HepG2 (cell line): ENCODE results near the gene SNRNP48. TPM values are rescaled to one million over a fixed set of nuclear protein-coding genes. Genes with fewer than 3 reads are reported as not detected.

Experiments
- BCL6 ChIP-seq: IDR thresholded peaks from 2 replicates; pipeline ENCODE4 v1.6.1; 2016; ENCODE audit warnings: missing genetic modification reagents, missing compliant biosample characterization
- DNMT1 ChIP-seq: sonication (generic); formaldehyde crosslinking; IDR thresholded peaks from 2 replicates; pipeline ENCODE4 v1.5.1; 2020; ENCODE audit warnings: mild to moderate bottlenecking, missing genetic modification reagents
- DPF2 ChIP-seq: sonication (generic); formaldehyde crosslinking; IDR thresholded peaks from 2 replicates; pipeline ENCODE4 v1.4.0; 2020; ENCODE audit warnings: mild to moderate bottlenecking, low read depth, missing genetic modification reagents, borderline replicate concordance
- RARG ChIP-seq: sonication (generic); formaldehyde crosslinking; IDR thresholded peaks from 2 replicates; pipeline ENCODE4 v1.4.0; 2020; ENCODE audit warnings: low read depth, mild to moderate bottlenecking, missing genetic modification reagents
- ZNF124 ChIP-seq: sonication (generic); formaldehyde crosslinking; IDR thresholded peaks from 2 replicates; pipeline ENCODE4 v1.4.0; 2020; ENCODE audit warnings: missing genetic modification reagents
- ZNF501 ChIP-seq: sonication (generic); formaldehyde crosslinking; IDR thresholded peaks from 2 replicates; pipeline ENCODE4 v1.5.1; 2020; ENCODE audit warnings: mild to moderate bottlenecking, moderate library complexity, missing genetic modification reagents
- polyA plus RNA-seq, 8 experiments: library from polyadenylated mRNA; depleted of rRNA in 3 of 8; stranded (reverse) in 7 of 8; unstranded in 1 of 8; fragments of >200 nt; fragmentation: Illumina TruSeq in 4 of 8; extraction: Trizol in 4 of 8; gene quantifications; 2 replicates each; pipeline versions ENCODE4 v1.2.1 to v1.2.3, GENCODE V29; 2011 to 2016; ENCODE audit warnings: low read depth in 4 of 8, missing spikeins in 1 of 8, mixed read lengths in 1 of 8; ENCODE audit not compliant: insufficient read depth in 1 of 8
- total RNA-seq, 5 experiments: library from RNA; depleted of rRNA; stranded (reverse); fragments of >200 nt; fragmentation: Illumina TruSeq; extraction: Trizol; gene quantifications; 2 replicates each; pipeline ENCODE4 v1.2.3, GENCODE V29; 2016; ENCODE audit warnings: low read depth in 1 of 5
- TF ChIP-seq, protein P1 (sequence below): sonication (generic); formaldehyde crosslinking; IDR thresholded peaks from 2 replicates; pipeline ENCODE4 v1.5.1; 2020; ENCODE audit warnings: mild to moderate bottlenecking, missing genetic modification reagents
- TF ChIP-seq, protein P2 (sequence below): sonication (generic); formaldehyde crosslinking; conservative IDR thresholded peaks from 2 replicates; pipeline ENCODE4 v1.8.0; 2022; ENCODE audit warnings: missing genetic modification reagents

SNRNP48 gene
- total and polyA plus RNA-seq, 2 of the 13 experiments (the other 11 are each of a cell fraction or from before 2014, with no cell fraction given) = 17.5 to 47.5 TPM

DNA sequence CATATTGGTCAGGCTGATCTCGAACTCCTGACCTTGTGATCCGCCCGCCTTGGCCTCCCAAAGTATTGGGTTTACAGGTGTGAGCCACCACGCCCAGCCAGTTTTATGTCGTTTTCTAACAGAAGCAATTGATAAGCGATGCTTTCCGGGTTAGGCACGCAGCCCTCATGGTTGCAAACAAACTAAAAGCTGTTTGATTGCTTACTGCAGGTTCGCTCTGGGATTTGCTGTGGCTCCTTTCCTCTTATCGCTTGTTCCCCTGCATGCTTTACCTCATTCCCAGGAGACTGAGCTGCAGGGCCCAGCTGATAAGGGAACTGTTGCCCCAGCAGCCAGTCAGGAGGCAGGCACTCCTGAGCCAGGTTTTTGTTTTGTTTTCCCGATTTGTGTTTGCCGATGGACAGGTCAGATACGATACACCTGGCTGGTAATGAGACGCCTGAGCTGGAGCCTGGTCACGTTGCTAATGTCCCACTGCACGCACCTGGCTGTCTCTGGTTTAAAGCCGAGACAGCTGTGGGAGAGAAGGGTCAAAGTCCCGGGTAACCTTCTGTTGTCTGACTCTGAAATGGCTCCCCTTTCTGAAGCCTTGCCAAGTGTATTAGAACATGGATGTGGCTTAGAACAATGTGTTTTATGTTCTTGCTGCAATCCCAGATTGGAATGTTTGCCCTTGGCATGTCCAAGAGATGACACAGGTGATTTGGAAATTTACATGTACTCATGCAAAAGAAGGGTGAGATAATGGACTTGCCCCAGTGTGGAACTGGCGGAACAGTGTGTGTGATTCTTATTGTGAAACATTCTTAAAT lies 28.6 kb upstream of the SNRNP48 start (continued):
- TF ChIP-seq, protein P1, sequence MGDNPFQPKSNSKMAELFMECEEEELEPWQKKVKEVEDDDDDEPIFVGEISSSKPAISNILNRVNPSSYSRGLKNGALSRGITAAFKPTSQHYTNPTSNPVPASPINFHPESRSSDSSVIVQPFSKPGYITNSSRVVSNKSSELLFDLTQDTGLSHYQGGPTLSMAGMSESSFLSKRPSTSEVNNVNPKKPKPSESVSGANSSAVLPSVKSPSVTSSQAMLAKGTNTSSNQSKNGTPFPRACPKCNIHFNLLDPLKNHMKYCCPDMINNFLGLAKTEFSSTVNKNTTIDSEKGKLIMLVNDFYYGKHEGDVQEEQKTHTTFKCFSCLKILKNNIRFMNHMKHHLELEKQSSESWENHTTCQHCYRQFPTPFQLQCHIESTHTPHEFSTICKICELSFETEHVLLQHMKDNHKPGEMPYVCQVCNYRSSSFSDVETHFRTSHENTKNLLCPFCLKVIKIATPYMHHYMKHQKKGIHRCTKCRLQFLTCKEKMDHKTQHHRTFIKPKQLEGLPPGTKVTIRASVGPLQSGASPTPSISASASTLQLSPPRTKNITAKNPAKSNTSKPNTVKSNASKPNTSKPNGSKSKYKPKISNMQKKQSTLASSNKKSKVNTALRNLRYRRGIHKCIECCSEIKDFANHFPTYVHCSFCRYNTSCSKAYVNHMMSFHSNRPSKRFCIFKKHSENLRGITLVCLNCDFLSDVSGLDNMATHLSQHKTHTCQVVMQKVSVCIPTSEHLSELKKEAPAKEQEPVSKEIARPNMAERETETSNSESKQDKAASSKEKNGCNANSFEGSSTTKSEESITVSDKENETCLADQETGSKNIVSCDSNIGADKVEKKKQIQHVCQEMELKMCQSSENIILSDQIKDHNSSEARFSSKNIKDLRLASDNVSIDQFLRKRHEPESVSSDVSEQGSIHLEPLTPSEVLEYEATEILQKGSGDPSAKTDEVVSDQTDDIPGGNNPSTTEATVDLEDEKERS = peak; percentile 91; the same call in 1 of the 2 replicates
- TF ChIP-seq DPF2 (CRISPR knock-in tag) = peak; percentile 71
- TF ChIP-seq BCL6 (CRISPR knock-in tag) = peak; percentile 93
- TF ChIP-seq RARG (CRISPR knock-in tag) = no peak
- TF ChIP-seq ZNF501 (CRISPR knock-in tag) = peak; percentile 97
- TF ChIP-seq, protein P2, sequence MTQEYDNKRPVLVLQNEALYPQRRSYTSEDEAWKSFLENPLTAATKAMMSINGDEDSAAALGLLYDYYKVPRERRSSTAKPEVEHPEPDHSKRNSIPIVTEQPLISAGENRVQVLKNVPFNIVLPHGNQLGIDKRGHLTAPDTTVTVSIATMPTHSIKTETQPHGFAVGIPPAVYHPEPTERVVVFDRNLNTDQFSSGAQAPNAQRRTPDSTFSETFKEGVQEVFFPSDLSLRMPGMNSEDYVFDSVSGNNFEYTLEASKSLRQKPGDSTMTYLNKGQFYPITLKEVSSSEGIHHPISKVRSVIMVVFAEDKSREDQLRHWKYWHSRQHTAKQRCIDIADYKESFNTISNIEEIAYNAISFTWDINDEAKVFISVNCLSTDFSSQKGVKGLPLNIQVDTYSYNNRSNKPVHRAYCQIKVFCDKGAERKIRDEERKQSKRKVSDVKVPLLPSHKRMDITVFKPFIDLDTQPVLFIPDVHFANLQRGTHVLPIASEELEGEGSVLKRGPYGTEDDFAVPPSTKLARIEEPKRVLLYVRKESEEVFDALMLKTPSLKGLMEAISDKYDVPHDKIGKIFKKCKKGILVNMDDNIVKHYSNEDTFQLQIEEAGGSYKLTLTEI (CRISPR knock-in tag) = no peak
- no peak; the same call in 1 of the 2 replicates for TF ChIP-seq DNMT1 (CRISPR knock-in tag)
- peak; percentile 28; the same call in 1 of the 2 replicates for TF ChIP-seq ZNF124 (CRISPR knock-in tag)
